HG03039 (cell line): ENCODE results near the gene FES.

Source experiments
- ATAC-seq: cut with Tn5 transposase; IDR thresholded peaks from one replicate; pipeline ENCODE4 v1.9.1; 2021; ENCODE audit warnings: mild to moderate bottlenecking, moderate library complexity; ENCODE audit not compliant: unreplicated experiment

Gene FES

DNA sequence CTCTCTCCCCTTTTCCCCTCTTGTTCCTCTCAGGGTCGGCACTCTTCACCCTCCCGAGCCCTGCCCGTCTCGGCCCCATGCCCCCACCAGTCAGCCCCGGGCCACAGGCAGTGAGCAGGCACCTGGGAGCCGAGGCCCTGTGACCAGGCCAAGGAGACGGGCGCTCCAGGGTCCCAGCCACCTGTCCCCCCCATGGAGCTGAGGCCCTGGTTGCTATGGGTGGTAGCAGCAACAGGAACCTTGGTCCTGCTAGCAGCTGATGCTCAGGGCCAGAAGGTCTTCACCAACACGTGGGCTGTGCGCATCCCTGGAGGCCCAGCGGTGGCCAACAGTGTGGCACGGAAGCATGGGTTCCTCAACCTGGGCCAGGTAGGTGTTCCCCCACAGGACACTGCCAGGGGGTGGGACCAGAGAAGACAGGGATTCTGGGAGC, 8.7 kb upstream of the FES start:
- ATAC-seq = no peak

DNA sequence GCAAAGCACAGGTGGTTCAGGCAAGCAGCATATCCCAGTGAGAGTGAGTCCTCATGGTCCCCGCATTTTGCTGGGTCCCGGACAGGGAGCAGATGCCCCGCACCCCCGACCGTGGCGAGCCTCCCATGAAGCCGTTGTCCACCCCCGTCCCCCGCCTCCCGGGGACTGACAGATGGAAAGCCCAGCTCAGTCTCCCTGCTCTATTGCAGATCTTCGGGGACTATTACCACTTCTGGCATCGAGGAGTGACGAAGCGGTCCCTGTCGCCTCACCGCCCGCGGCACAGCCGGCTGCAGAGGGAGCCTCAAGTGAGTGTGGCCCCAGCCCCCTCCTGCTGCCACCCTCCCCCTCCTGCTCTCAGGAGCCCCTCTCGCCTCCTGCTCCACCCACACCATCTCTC, 8.3 kb upstream of the FES start:
- no peak for ATAC-seq

DNA sequence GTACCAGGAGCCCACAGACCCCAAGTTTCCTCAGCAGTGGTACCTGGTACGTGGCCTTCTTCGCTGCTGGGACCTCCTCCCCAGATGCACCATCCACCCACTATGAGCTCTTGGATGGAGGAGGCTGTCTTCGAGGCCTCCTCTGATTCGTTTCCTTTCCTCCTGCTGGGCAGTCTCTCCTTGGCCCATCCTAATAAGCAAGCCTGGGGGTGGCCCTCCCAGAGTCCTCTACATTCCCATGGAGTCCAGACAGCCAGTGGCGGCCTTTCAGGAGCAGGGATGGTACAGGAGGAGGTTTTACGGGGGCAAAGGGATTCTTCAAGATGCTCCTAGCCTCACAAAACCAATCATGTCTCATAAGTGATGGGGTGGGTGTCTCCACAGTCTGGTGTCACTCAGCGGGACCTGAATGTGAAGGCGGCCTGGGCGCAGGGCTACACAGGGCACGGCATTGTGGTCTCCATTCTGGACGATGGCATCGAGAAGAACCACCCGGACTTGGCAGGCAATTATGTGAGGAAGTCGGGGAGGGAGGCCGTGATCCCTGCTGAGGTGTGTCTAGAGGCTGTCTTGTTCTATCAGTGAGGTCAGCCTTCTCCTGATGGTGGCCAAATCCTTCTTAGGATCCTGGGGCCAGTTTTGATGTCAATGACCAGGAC, 7.7 kb upstream of the FES start:
- no peak for ATAC-seq

DNA sequence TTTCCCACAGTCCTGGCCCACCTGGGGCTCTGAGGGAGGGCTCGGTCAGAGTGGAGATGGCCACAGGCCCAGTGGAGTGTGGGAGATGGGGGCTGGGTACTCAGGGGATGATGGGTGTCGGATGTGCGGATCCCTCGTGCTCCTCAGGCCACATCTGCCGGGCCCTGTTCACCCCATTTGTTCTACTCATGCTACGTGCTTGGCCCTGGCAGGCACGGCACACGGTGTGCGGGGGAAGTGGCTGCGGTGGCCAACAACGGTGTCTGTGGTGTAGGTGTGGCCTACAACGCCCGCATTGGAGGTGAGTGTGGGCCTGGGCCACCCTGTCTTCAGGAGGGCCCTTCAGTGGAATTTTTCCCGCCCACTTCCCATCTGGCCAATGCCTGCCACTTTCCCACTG, 7.0 kb upstream of the FES start:
- no peak for ATAC-seq

DNA sequence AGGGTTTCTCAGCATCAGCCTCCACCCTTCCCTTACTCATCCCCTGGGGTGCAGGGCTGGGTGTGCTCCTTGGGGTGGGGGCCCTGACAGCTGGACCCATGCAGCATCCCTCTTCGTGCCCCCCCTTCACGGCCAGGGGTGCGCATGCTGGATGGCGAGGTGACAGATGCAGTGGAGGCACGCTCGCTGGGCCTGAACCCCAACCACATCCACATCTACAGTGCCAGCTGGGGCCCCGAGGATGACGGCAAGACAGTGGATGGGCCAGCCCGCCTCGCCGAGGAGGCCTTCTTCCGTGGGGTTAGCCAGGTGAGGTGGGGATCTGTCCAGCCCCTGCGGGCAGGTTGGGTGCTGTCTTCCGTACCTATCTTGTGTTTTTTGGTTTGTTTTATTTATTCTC, 6.3 kb upstream of the FES start:
- no peak for ATAC-seq

DNA sequence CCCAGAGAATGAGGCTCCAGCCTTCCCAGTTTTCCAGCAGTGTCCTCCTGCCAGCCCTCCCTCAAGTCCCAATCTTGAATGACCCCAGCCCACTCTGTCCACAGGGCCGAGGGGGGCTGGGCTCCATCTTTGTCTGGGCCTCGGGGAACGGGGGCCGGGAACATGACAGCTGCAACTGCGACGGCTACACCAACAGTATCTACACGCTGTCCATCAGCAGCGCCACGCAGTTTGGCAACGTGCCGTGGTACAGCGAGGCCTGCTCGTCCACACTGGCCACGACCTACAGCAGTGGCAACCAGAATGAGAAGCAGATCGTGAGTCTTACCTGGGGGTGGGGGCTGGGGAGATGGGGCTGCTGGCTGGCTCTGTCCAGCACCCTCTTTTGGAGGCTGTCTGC, 5.6 kb upstream of the FES start:
- ATAC-seq = no peak

DNA sequence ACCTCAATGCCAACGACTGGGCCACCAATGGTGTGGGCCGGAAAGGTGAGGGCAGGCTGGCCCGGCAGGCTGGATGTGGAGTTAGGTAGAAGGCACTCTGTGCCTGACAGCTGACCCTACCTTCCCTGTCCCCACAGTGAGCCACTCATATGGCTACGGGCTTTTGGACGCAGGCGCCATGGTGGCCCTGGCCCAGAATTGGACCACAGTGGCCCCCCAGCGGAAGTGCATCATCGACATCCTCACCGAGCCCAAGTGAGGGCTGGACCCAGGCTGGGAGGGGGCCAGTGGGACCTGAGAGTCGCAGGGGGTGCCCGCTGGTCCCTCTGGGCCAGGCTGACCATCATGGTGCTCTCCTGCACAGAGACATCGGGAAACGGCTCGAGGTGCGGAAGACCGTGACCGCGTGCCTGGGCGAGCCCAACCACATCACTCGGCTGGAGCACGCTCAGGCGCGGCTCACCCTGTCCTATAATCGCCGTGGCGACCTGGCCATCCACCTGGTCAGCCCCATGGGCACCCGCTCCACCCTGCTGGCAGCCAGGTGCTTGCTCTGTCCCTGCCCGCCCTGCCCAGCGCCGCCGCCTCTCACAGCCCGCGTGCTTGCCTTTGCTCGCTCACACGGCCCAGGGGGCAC, 4.5 kb upstream of the FES start:
- ATAC-seq = no peak

DNA sequence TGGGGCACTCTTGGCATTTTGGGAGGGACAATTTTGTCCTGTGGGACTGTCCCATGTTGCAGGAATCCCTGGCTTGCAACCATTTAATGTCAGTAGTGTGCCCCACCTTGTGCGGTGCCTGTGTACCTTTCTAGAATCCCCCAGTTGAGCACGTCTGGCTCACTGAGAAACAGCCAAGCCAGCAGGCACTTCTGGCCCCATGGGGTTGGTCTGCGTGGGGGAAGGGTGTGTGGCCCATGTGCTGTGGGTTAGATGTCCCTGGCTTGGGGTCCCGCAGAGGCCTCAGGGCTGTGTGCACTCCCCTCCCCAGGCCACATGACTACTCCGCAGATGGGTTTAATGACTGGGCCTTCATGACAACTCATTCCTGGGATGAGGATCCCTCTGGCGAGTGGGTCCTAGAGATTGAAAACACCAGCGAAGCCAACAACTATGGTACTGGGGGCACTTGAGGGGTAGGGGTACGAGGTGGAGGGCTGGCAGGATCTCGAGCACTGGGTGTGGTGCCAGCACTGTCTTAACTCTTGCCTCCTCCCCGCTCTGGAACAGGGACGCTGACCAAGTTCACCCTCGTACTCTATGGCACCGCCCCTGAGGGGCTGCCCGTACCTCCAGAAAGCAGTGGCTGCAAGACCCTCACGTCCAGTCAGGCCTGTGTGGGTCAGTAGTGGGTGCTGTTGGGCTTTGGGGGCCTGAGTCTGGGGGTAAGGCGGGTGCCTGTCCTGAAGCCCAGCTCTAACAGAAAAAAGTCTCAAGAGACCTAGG, 3.7 kb upstream of the FES start:
- ATAC-seq = no peak

DNA sequence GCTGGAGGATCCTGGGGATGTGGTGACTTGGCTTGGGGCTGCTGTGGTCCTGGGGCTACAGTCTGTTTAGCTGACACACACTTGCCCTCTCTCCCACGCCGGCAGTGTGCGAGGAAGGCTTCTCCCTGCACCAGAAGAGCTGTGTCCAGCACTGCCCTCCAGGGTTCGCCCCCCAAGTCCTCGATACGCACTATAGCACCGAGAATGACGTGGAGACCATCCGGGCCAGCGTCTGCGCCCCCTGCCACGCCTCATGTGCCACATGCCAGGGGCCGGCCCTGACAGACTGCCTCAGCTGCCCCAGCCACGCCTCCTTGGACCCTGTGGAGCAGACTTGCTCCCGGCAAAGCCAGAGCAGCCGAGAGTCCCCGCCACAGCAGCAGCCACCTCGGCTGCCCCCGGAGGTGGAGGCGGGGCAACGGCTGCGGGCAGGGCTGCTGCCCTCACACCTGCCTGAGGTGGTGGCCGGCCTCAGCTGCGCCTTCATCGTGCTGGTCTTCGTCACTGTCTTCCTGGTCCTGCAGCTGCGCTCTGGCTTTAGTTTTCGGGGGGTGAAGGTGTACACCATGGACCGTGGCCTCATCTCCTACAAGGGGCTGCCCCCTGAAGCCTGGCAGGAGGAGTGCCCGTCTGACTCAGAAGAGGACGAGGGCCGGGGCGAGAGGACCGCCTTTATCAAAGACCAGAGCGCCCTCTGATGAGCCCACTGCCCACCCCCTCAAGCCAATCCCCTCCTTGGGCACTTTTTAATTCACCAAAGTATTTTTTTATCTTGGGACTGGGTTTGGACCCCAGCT, 2.9 kb upstream of the FES start:
- ATAC-seq = no peak

DNA sequence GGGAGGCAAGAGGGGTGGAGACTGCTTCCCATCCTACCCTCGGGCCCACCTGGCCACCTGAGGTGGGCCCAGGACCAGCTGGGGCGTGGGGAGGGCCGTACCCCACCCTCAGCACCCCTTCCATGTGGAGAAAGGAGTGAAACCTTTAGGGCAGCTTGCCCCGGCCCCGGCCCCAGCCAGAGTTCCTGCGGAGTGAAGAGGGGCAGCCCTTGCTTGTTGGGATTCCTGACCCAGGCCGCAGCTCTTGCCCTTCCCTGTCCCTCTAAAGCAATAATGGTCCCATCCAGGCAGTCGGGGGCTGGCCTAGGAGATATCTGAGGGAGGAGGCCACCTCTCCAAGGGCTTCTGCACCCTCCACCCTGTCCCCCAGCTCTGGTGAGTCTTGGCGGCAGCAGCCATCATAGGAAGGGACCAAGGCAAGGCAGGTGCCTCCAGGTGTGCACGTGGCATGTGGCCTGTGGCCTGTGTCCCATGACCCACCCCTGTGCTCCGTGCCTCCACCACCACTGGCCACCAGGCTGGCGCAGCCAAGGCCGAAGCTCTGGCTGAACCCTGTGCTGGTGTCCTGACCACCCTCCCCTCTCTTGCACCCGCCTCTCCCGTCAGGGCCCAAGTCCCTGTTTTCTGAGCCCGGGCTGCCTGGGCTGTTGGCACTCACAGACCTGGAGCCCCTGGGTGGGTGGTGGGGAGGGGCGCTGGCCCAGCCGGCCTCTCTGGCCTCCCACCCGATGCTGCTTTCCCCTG, 2.2 kb upstream of the FES start:
- no peak for ATAC-seq

DNA sequence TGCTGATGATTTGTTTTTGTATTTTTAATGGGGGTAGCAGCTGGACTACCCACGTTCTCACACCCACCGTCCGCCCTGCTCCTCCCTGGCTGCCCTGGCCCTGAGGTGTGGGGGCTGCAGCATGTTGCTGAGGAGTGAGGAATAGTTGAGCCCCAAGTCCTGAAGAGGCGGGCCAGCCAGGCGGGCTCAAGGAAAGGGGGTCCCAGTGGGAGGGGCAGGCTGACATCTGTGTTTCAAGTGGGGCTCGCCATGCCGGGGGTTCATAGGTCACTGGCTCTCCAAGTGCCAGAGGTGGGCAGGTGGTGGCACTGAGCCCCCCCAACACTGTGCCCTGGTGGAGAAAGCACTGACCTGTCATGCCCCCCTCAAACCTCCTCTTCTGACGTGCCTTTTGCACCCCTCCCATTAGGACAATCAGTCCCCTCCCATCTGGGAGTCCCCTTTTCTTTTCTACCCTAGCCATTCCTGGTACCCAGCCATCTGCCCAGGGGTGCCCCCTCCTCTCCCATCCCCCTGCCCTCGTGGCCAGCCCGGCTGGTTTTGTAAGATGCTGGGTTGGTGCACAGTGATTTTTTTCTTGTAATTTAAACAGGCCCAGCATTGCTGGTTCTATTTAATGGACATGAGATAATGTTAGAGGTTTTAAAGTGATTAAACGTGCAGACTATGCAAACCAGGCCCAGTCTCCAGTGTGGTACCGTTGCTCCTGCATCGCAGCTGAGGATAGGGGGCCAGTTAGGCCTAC, 1.4 kb upstream of the FES start:
- ATAC-seq = no peak

DNA sequence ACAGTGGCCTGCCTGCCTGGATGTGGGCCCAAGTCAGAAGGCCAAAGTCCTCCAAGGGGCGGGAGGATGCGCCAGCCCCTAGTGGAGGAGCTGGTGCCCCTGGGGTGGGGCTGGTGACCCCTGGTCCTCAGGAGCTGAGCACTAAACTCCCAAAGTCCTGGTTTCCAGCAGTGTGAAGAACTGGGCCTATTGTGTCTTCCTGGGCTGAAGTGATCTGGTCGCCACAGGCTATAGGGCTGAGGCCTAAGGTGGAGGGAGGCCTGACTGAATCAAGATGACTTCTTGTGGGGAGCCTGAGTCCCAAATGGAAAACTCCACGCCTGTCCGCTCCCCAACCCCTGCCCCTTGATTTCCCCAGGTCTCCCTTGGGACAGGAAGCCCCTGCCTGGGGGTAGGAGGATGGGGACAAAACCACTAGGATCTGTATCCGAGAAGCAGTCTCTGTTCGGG, 753 bp upstream of the FES start:
- no peak for ATAC-seq

DNA sequence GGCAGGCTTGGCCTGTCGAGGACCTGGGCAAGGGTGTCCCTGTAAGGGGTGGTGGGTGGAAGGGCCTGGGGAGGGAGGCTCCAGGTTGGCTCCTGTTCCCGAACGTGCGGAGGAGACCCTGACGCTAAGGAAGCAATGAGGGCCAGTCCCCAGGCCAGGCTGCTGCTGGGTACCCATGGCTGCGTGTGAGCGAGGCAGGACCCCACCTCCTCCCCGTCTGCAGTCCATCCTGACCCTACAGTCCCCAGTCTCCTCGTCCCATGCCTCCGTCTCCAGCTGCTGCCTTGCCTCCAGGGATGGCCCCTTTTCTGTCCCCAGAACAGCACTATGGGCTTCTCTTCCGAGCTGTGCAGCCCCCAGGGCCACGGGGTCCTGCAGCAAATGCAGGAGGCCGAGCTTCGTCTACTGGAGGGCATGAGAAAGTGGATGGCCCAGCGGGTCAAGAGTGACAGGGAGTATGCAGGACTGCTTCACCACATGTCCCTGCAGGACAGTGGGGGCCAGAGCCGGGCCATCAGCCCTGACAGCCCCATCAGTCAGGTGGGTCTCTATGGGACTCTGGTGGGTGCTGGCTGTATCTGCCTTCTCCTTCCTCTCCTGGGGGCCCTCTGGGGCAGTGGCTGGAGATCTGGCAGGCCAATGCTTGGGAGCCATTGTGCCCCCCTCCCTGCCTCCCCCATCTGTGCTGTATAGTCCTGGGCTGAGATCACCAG, 571 bp downstream of the FES start:
- no peak for ATAC-seq

DNA sequence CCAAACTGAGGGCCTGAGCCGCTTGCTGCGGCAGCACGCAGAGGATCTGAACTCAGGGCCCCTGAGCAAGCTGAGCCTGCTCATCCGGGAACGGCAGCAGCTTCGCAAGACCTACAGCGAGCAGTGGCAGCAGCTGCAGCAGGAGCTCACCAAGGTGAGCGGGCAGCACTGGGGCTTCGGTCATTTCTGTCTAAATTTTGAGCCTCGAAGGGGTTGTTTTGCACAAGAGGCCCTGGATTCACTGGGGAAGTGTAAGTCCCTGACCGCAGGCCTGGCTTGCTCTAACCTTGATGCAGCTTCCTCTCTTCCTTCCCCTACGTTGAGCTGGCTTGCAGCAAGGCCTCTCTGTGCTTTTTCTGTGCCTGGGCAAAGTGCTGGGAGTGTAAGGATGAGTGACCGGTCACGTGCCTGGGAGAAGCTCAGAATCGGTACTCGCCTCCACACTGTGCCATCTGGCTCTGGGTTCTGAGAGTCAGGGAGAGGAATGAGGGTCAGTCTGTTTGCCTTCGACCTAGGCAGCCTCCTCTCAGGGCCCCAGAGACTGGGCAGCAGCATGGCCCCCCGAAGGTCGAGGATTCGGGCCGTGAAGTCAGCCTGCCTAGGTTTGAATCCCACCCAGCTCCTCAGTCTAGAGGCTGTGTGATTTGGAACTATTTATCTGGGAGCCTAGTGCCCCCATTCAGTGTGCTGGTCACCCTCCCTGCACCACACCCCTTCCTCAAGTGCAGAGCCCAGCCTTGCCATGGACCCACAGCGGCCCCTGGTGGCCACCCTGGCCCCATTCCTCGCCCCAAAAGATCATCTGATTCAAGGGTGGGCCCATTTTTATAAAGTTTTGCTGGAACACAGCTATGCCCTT, 1.4 kb downstream of the FES start:
- peak; percentile 45 for ATAC-seq

DNA sequence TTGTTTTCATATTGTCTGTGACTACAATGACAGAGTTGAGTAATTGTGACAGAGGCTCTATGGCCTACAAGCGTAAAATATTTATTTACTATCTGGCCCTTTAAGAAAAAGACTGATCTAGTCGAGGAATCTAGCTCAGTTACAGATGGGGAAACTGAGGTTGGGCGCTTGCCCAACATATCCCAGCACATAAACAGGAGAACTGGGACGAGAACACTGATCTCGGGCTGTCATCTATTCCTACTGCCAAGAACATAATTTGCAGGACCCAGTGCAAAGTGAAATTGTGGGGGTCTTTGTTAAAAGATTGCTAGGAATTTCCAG, 1.9 kb downstream of the FES start:
- ATAC-seq = no peak

DNA sequence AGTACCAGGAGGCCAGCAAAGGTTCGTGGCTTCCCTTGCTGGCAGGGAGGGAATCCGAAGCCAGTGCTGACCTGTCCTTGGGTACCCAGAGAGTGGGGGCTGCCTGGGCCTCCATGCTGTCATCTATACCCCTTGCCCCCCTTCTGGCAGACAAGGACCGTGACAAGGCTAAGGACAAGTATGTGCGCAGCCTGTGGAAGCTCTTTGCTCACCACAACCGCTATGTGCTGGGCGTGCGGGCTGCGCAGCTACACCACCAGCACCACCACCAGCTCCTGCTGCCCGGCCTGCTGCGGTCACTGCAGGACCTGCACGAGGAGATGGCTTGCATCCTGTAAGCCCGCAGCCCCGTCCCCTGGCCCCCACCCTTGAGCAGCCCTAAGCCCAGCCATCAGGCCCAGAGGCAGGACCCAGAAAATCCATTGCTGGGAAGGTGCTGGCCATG, 2.8 kb downstream of the FES start:
- ATAC-seq = no peak

DNA sequence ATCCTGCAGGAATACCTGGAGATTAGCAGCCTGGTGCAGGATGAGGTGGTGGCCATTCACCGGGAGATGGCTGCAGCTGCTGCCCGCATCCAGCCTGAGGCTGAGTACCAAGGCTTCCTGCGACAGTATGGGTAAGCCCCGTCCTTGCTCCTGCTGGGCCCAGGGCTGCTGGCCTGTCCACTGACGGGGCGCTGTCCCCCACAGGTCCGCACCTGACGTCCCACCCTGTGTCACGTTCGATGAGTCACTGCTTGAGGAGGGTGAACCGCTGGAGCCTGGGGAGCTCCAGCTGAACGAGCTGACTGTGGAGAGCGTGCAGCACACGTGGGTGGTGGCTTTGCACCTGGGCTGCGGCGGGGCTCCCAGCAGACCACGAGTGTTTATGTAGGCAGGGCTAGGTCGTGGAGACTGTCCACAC, 5.0 kb downstream of the FES start:
- ATAC-seq = no peak

DNA sequence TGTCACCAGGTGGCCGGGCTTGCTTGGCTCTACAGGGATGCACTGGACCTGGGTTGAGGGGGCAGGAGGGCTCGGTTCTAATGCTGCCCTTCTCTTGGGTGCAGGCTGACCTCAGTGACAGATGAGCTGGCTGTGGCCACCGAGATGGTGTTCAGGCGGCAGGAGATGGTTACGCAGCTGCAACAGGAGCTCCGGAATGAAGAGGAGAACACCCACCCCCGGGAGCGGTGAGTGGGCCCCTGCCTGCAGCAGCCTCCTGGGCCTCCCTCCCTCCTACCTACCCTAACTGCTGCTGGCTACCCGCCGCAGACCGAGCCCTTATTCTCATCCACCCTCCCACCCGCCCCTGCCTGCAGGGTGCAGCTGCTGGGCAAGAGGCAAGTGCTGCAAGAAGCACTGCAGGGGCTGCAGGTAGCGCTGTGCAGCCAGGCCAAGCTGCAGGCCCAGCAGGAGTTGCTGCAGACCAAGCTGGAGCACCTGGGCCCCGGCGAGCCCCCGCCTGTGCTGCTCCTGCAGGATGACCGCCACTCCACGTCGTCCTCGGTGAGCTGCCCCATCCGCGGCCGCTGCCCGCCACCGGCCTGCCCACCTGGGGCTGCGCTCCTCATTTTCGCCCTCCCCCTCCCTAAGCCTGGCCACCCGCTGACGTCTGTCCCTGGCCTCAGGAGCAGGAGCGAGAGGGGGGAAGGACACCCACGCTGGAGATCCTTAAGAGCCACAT, 5.6 kb downstream of the FES start:
- no peak for ATAC-seq
